AG04449 (cell line): ENCODE results near the gene ELF1.

Experiments used
- CTCF ChIA-PET: fragments of 350-600 bp; formaldehyde crosslinking; extraction: SDS; loops from one replicate; lab custom pipeline; 2021; ENCODE audit warnings: antibody characterized with exemption; lab: Yijun Ruan, JAX
- POLR2A ChIA-PET: fragments of 400-600, 350-600 bp; formaldehyde crosslinking; extraction: SDS; loops from one replicate; lab custom pipeline; 2020; ENCODE audit warnings: antibody characterized with exemption, inconsistent platforms; lab: Yijun Ruan, JAX
- DNase-seq: peaks from one replicate; pipeline ENCODE4 v3.0.0-alpha.2; 2010; ENCODE audit warnings: low read depth, low spot score
- H3K4me3 ChIP-seq: 2 replicates; pipeline ENCODE4 v1.5.1; 2011; ENCODE audit warnings: low read depth, mild to moderate bottlenecking, control low read depth, low read length
- TF ChIP-seq, protein P1 (sequence below): IDR thresholded peaks from one replicate; pipeline ENCODE4 v1.5.1; 2011; ENCODE audit warnings: mild to moderate bottlenecking, moderate library complexity, low read length, control low read depth, inconsistent platforms; ENCODE audit not compliant: insufficient read depth; ENCODE audit errors: missing control alignments

The ELF1 gene

GRCh38 chr13:41056194-41056593, 37.1 kb upstream of the ELF1 start:
- no peak overlapping the region for H3K4me3 ChIP-seq
- POLR2A ChIA-PET: no interaction called here
- CTCF ChIA-PET: interaction anchor here (1.8 kb wide), 1 partner anchor 141 kb away, joined by 5 read pairs; no protein-coding TSS in a partner anchor
- no peak for DNase-seq
- TF ChIP-seq, protein P1, sequence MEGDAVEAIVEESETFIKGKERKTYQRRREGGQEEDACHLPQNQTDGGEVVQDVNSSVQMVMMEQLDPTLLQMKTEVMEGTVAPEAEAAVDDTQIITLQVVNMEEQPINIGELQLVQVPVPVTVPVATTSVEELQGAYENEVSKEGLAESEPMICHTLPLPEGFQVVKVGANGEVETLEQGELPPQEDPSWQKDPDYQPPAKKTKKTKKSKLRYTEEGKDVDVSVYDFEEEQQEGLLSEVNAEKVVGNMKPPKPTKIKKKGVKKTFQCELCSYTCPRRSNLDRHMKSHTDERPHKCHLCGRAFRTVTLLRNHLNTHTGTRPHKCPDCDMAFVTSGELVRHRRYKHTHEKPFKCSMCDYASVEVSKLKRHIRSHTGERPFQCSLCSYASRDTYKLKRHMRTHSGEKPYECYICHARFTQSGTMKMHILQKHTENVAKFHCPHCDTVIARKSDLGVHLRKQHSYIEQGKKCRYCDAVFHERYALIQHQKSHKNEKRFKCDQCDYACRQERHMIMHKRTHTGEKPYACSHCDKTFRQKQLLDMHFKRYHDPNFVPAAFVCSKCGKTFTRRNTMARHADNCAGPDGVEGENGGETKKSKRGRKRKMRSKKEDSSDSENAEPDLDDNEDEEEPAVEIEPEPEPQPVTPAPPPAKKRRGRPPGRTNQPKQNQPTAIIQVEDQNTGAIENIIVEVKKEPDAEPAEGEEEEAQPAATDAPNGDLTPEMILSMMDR: no peak

- TF ChIP-seq, protein P1: peak; percentile 7
- no peak for DNase-seq
- no peak overlapping the region for H3K4me3 ChIP-seq
- POLR2A ChIA-PET: no interaction called here
- CTCF ChIA-PET: interaction anchor here (0.6 to 2.6 kb wide), 24 partner anchors 9 to 279 kb away, joined by 3 to 15 read pairs (median 4); partner anchors contain the start of genes ELF1 and SLC25A15
Observed at GRCh38 chr13:41054919-41055619, 36.0 kb upstream of the ELF1 start.

DNA sequence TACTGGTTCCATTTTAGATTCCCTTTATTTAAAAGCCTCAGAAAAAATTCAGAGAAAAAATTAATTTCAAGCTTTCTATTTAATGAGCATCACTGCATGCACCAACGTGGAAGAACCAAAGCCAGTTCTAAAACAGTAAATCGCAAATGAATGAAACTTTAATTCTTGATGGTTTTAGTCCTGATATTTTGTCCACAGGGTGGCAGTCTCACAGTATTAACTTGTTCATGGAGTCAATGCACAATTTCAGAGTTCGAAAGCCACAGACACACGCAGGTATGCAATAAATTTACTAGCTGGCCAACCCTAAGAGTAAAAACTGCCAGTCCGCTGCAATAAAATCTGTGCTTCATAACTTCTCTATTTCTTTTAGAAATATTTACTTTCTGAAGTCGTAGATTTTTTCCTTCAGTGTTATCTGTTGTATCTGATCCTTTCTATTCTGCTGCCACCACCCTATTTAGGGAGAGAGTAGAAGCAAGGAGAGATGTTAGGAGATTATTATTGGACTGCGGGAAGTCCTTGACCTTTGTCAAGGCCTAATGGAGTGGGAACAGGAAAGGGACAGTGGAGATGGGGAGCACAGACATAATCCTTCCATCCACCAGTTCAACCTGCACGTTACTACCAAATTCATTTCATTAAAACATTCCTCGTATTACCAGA, 35.2 kb upstream of the ELF1 start:
- ChIA-PET CTCF (interaction anchor here (0.6 to 2.6 kb wide), 33 partner anchors 10 to 280 kb away, joined by 3 to 15 read pairs (median 3); partner anchors contain the start of genes ELF1 and SLC25A15), POLR2A (no interaction called here)
- TF ChIP-seq, protein P1: peak; percentile 45
- DNase-seq: no peak
- H3K4me3 ChIP-seq: no peak overlapping the region

DNA sequence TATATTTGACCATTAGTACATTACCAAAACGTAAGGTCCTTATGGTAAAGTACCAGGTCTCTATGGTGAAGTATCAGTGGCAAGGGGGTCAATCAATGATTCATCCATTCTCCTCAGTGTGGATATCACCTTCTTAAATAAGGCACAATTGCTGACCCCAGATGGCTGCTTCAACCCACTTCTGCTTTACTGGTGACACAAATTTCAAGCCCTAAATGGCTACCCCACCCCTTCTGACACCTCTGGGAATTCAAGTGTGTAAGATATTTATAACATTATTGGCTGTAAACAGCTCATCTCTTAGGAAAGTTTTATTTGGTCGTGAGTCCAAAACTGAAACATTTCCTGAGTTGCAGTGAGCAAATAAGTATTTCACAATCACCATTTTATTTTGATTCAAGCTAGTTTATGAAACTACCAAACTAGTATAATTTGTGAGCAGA, 34.3 kb upstream of the ELF1 start:
- TF ChIP-seq, protein P1: no peak
- POLR2A ChIA-PET: no interaction called here
- H3K4me3 ChIP-seq: no peak overlapping the region
- no peak for DNase-seq
- CTCF ChIA-PET: interaction anchor here (1.0 to 2.6 kb wide), 21 partner anchors 9 to 278 kb away, joined by 3 to 15 read pairs (median 4); partner anchors contain the start of genes ELF1 and SLC25A15

- CTCF ChIA-PET: interaction anchor here (1.3 to 1.9 kb wide), 2 partner anchors 10 to 262 kb away, joined by 5 to 9 read pairs; partner anchors contain the start of gene SLC25A15
- POLR2A ChIA-PET: no interaction called here
- no peak overlapping the region for H3K4me3 ChIP-seq
- DNase-seq: no peak
- TF ChIP-seq, protein P1: no peak
Observed at GRCh38 chr13:41052441-41052840, 33.3 kb upstream of the ELF1 start.
